ACC112 (cell line): Measurements from ENCODE around the gene ZNF487.
A peak's percentile ranks its signal among the peaks of the same experiment; 100 is the strongest.
"Not testable (repeated sequence)": the region's sequence is repeated elsewhere in the genome, so short reads cannot be mapped to it uniquely, and the experiment has no call there.

Source experiments
- H2AFZ ChIP-seq: fragments of 200-600 bp; sonication (generic); one replicate; pipeline ENCODE4 v1.6.0; 2017; ENCODE audit warnings: antibody characterized with exemption, low read length; ENCODE audit not compliant: unreplicated experiment
- H3K27ac ChIP-seq: fragments of 200-600 bp; sonication (generic); 2 replicates; pipeline ENCODE4 v1.5.1; 2014; ENCODE audit warnings: low read depth, mild to moderate bottlenecking, antibody characterized with exemption, low read length, moderate library complexity
- H3K27me3 ChIP-seq: fragments of 200-600 bp; sonication (generic); 2 replicates; pipeline ENCODE4 v1.6.1; 2014; ENCODE audit warnings: mild to moderate bottlenecking, antibody characterized with exemption, low read length, moderate library complexity, mixed read lengths; ENCODE audit not compliant: insufficient read depth
- H3K36me3 ChIP-seq: fragments of 200-600 bp; sonication (generic); 2 replicates; pipeline ENCODE4 v1.6.1; 2016; ENCODE audit warnings: mild to moderate bottlenecking, antibody characterized with exemption, low read length, moderate library complexity, mixed read lengths; ENCODE audit not compliant: insufficient read depth
- H3K4me1 ChIP-seq: fragments of 200-600 bp; sonication (generic); one replicate; pipeline ENCODE4 v1.6.1; 2016; ENCODE audit warnings: low read length, mixed read lengths; ENCODE audit not compliant: insufficient read depth, unreplicated experiment, control insufficient read depth
- H3K4me3 ChIP-seq: fragments of 200-600 bp; sonication (generic); 2 replicates; pipeline ENCODE4 v1.5.1; 2014; ENCODE audit warnings: mild to moderate bottlenecking, low read depth, low read length
- H3K79me2 ChIP-seq: fragments of 200-600 bp; sonication (generic); one replicate; pipeline ENCODE4 v1.6.0; 2016; ENCODE audit warnings: low read length; ENCODE audit not compliant: control insufficient read depth, unreplicated experiment, insufficient read depth

Gene ZNF487

DNA sequence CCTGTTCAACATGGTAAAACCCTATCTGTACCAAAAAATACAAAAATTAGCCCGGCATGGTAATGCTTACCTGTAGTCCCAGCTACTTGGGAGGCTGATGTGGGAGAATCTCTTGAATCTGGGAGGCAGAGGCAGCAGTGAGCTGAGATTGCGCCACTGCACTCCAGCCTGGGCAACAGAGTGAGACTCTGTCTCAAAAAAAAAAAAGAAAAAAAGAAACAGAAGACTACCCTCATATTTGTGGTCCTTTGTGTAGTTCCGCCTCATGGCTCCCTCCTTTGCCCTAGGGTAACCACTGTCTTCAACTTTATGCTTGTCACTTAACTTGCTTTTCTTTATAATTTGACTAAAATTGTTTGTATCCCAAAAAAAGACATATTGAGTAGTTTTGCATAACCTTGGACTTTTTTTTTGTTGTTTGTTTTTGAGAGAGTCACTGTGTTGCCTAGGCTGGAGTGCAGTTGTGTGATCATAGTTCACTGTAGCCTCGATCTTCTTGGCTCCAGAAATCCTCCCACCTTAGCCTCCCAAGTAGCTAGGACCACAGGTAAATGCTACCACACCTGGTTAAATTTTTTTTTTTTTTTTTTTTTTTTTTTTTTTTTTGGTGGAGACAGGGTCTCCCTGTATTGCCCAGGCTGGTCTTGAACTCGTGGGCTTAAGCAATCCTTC lies 3.7 kb downstream of the ZNF487 start:
- Histone ChIP-seq H3K4me1 (no peaks in the 10 kb centered on the region), H3K4me3 (no peak overlapping the region), H3K36me3 (0 out of 2 replicates have a peak, but pooled peaks cover 8% of the 10 kb centered on the region), H3K27ac (no peak overlapping the region), H3K79me2 (peaks cover under 1% of the 10 kb centered on the region), H2AFZ (no peak overlapping the region), H3K27me3 (no peaks in the 10 kb centered on the region)

GRCh38 chr10:43444323-43444722 lies 7.4 kb downstream of the ZNF487 start:
- H3K27me3 ChIP-seq: no peaks in the 10 kb centered on the region
- no peaks in the 10 kb centered on the region for H3K79me2 ChIP-seq
- H3K36me3 ChIP-seq: 0 out of 2 replicates have a peak, but pooled peaks cover 8% of the 10 kb centered on the region
- no peaks in the 10 kb centered on the region for H3K4me1 ChIP-seq
- H2AFZ ChIP-seq: no peak overlapping the region
- H3K4me3 ChIP-seq: no peak overlapping the region
- no peak overlapping the region for H3K27ac ChIP-seq

- 0 out of 2 replicates have a peak, but pooled peaks cover 8% of the 10 kb centered on the region for H3K36me3 ChIP-seq
- no peaks in the 10 kb centered on the region for H3K4me1 ChIP-seq
- H2AFZ ChIP-seq: no peak overlapping the region
- no peaks in the 10 kb centered on the region for H3K27me3 ChIP-seq
- H3K27ac ChIP-seq: no peak overlapping the region
- H3K79me2 ChIP-seq: no peaks in the 10 kb centered on the region
- no peak overlapping the region for H3K4me3 ChIP-seq
These were observed 8.1 kb downstream of the ZNF487 start for GRCh38 chr10:43444897-43445466.

DNA sequence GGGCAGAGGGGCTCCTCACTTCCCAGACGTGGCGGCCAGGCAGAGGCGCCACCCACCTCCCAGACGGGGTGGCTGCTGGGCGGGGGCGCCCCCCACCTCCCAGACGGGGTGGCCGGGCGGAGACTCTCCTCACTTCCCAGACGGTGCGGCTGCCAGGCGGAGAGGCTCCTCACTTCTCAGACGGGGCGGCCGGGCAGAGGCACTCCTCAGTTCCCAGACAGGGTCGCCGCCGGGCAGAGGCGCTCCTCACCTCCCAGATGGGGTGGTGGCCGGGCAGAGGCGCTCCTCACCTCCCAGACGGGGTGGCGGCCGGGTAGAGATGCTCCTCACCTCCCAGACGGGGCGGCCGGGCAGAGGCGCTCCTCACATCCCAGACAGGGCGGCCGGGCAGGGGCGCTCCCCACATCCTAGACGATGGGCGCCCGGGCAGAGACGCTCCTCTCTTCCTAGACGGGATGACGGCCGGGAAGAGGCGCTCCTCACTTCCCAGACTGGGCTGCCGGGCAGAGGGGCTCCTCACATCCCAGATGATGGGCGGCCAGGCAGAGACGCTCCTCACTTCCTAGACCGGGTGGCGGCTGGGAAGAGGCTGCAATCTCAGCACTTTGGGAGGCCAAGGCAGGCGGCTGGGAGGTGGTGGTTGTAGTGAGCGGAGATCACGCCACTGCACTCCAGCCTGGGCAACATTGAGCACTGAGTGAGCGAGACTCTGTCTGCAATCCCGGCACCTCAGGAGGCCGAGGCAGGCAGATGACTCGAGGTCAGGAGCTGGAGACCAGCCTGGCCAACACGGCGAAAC lies 9.5 kb downstream of the ZNF487 start:
- H3K79me2 ChIP-seq, H2AFZ ChIP-seq, H3K27ac ChIP-seq: not testable (repeated sequence)

DNA sequence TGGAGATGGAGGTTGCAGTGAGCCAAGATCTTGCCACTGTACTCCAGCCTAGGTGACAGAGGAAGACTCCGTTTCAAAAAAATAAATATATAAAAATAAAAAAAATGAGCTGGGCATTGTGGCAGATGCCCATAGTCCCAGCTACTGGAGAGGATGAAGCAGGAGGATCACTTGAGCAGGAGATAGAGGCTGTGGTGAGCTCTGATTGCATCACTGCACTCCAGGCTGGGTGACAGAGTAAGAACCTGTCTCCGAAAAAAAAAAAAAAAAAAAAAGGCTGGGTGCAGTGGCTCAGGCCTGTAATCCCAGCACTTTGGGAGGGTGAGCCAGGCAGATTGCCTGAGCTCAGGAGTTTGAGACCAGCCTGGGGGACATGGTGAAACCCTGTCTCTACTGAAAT lies 11.8 kb downstream of the ZNF487 start:
- Histone ChIP-seq H3K4me3 (no peak overlapping the region), H3K79me2 (no peaks in the 10 kb centered on the region), H2AFZ (no peak overlapping the region), H3K4me1 (no peaks in the 10 kb centered on the region), H3K27ac (no peak overlapping the region), H3K27me3 (no peaks in the 10 kb centered on the region), H3K36me3 (0 out of 2 replicates have a peak, but pooled peaks cover 8% of the 10 kb centered on the region)

More for the DNA sequence above, 9.5 kb downstream of the ZNF487 start:
- H3K27me3 ChIP-seq, H3K36me3 ChIP-seq, H3K4me1 ChIP-seq, H3K4me3 ChIP-seq: not testable (repeated sequence)

DNA sequence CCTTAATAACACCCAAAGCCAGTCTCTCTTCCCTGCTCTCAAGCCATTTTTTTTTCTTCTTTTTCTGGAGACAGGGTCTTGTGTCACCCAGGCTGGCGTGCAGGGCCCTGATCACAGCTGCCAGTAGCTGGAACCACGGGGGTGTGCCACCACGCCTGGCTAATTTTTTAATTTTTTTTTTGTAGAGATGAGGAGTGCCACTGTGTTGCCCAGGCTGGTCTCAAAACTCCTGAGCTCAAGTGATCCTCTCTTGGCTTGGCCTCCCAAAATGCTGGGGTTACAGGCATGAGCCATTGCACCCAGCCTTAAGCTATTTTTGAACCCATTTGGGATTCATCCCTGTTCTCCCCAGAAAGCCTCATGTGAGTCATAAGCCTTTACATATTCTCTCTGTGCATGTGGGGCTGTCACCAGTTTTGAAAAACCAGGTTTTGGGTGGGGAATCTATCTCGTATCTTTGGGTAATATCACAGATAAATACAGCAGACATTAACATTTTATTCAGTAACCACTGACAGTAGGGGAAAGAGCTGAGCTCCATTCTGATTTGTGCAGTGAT lies 15.5 kb downstream of the ZNF487 start:
- H3K27me3 ChIP-seq: no peaks in the 10 kb centered on the region
- H3K36me3 ChIP-seq: no peaks in the 10 kb centered on the region
- H2AFZ ChIP-seq: no peak overlapping the region
- H3K4me1 ChIP-seq: peaks cover 7% of the 10 kb centered on the region
- no peak overlapping the region for H3K27ac ChIP-seq
- H3K79me2 ChIP-seq: peaks cover 3% of the 10 kb centered on the region
- H3K4me3 ChIP-seq: no peak overlapping the region

DNA sequence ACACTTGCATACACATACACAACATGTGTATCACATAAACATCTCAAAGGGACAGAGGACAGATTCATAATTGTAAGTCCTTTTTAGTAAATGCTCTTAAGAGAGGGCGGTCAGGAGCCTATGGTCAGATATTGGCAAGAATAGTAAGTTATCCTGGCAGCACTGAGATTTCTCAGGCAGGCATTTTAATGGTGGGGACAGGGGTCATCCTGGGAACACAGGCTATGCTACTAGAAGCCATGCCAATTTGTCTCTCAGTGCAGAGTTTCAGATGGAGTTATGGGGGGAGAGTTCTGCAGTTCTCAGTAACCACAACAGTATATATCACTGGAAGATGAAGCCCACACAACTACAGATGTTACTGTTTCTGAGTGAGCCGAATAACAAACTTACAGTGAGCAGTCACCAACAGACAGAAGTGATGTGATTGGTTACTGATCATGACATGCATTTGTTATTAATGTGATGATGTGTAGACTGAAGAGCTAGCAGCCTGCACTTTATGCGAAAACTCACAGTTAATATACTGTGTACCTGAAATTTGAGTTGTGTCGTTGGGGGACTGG lies 16.4 kb downstream of the ZNF487 start:
- no peak overlapping the region for H2AFZ ChIP-seq
- H3K27ac ChIP-seq: no peak overlapping the region
- peaks cover 3% of the 10 kb centered on the region for H3K79me2 ChIP-seq
- no peaks in the 10 kb centered on the region for H3K27me3 ChIP-seq
- peaks cover 7% of the 10 kb centered on the region for H3K4me1 ChIP-seq
- no peaks in the 10 kb centered on the region for H3K36me3 ChIP-seq
- no peak overlapping the region for H3K4me3 ChIP-seq

- not testable (repeated sequence) for H3K4me1 ChIP-seq, H3K36me3 ChIP-seq, H3K79me2 ChIP-seq, H2AFZ ChIP-seq, H3K27ac ChIP-seq, H3K27me3 ChIP-seq
- peak overlapping the region; percentile 84; the same call in 1 of the 2 replicates for H3K4me3 ChIP-seq
These were observed 17.1 kb downstream of the ZNF487 start for GRCh38 chr10:43454025-43454424.

GRCh38 chr10:43456561-43456960 lies 19.6 kb downstream of the ZNF487 start:
- H3K36me3 ChIP-seq, H2AFZ ChIP-seq, H3K4me1 ChIP-seq, H3K27me3 ChIP-seq, H3K79me2 ChIP-seq, H3K27ac ChIP-seq: not testable (repeated sequence)
- H3K4me3 ChIP-seq: peak overlapping the region; percentile 84

DNA sequence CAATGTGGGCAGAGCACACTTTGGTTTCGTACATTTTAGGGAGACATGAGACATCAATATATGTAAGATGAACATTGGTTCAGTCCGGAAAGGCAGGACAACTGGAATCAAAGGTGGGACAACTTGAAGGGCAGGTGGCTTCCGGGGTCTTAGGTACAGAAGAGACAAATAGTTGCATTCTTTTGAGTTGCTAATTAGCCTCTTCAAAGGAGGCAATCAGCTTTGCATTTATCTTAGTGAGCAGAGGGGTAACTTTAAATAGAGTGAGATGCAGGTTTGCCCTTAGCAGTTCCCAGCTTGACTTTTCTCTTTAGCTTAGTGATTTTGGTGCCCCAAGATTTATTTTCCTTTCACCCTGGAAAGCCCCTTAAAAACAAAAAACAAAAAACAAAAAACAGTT lies 21.3 kb downstream of the ZNF487 start:
- no peaks in the 10 kb centered on the region for H3K36me3 ChIP-seq
- peaks cover 7% of the 10 kb centered on the region for H3K4me1 ChIP-seq
- no peaks in the 10 kb centered on the region for H3K27me3 ChIP-seq
- H3K79me2 ChIP-seq: peaks cover 3% of the 10 kb centered on the region
- H3K27ac ChIP-seq: no peak overlapping the region
- no peak overlapping the region for H3K4me3 ChIP-seq
- no peak overlapping the region for H2AFZ ChIP-seq
